Midbrain (tissue), 1 donor: ENCODE data around the gene TOGARAM2.
A peak's percentile ranks its signal among the peaks of the same experiment; 100 is the strongest.

Experiments used
- DNase-seq: peaks from one replicate; lab custom pipeline; 2025; lab: John Stamatoyannopoulos, UW

The TOGARAM2 gene

GRCh38 chr2:29017716-29018435 is 36.8 kb downstream of the TOGARAM2 start:
- no peak for DNase-seq

DNA sequence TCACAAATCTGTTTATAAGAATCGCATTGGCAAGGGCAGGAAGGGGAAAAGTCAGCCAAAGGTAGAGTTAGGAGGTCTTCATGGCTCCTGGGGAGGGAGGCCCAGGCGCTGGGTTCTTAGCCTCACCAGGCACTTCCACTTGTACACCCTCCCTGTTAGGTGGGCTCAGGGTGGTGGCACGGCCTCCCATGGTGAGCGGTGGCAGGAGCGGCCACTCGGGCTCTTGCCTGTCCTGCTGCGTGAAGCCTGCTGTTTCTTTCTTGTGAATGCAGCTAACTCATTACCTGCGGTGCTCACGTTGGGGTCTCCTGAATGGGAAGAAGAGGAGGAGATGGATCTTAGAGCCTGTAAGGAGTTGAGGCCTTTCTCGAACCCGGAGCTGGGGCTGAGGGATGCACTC is 40.8 kb downstream of the TOGARAM2 start:
- DNase-seq, result no peak

DNA sequence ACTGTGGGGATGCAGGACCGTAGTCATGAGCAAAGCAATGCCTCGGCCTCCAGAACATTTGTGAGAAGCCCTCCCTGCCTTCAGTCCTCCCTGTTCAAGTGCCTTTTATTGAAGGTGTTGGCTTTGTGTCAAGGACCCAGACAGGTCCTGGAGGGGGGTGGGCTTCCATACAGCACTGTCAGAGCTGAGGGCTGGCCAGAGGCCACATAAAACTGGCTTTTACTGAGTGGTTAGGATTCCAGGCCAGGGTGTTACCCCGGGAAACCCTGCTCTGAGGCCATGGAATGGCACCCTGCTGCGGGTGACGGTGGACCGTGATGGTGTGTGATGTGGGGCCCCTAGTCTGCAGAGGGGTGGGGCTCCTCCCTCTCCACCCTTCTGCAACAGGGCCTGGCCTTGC is 41.6 kb downstream of the TOGARAM2 start:
- peak; percentile 62 for DNase-seq

DNA sequence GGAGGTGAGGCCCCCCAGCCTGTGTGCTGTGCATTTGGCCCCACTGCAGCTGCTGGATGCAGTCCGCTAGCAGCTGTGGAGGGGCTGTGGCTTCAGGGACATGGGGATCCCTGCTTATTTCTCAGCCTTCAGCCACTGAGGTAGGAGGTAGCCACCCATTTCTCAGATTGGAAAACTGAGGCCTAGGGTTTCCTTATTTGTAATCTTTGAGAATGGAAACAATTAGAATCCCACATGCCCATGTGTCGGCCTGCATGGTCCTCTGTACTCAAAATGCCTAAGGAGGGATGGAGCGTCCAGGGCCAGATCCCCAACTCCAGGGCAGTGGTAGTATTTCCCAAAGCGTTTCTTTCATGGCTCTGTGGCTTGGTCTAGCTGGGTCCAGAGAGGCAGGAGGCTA is 42.1 kb downstream of the TOGARAM2 start:
- no peak for DNase-seq

- DNase-seq, result no peak
Measured at GRCh38 chr2:29024882-29025430, 43.9 kb downstream of the TOGARAM2 start.

DNA sequence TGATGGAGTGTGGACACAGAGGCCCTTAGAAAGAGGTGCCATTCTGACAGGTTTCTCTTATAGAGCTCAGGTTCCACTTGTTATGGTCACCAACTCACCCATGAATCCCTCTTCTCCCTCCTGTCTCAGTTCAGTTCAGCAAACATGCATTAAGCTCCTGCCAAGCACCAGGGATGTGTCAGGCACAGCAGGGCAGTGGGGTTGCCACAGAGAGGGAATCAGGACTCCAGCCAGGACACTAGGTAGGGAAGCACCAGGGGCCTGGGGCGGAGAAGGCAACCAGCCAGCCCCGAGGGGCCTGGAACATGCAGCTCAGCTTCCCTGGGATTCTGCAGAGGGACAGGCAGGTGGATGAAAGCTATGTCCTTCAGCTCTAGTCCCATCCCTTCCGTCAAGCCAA is 44.6 kb downstream of the TOGARAM2 start:
- no peak for DNase-seq

DNA sequence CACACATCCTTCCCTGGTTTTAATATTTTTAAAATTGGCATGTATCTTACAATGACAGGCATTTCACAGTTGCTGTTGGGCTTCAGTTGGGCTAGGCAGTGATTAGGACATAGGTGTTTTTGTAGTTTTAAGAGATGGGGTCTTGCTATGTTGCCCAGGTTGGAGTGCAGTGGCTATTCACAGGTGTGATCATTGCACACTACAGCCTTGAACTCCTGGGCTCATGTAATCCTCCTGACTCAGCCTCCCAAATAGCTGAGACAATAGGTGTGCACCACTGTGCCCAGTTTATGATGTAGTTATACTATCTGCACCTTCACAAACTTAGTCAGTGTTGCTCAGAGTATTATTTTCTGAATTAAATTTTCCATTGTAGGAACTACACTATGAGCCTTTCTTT is 49.9 kb downstream of the TOGARAM2 start:
- no peak for DNase-seq

GRCh38 chr2:29032189-29032588 is 51.1 kb downstream of the TOGARAM2 start:
- no peak for DNase-seq

DNA sequence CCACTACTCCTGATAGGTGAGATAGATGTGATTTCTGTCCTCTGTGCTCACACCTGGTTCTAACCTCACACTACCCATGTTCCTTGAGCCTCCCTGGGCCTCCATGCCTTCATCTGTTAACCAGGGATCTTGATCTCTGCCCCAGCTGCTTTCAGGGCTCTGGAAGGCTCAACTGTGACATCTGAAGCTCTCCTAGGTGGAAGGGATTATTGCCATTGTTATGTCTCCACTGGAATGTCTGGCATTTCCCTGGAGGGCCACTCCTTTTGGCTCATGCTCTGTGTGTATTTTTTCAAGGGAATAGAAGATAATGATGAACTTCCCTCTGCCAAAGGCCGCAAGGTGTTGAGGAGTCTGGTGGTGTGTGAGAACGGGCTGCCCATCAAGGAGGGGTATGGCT is 52.1 kb downstream of the TOGARAM2 start:
- DNase-seq, result no peak

DNA sequence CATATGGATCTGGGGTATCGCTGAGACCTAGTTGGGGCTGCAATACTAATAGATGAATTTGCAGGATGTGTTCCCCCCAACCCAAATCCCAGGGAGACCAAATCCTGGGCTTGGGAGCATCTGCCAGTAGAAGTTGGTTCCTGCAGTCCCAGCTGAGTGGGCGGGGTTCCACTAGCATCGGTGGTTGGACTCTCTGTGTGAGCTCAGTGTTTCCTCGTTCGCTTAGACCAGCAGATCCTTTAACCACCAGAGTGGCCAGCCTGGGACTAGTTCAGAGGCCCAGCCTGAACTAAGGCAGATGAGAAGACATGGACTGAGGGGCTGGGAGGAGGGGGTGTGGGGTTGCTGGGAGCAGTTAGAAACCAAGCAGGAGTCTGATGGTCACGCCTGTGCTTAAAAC is 52.6 kb downstream of the TOGARAM2 start:
- DNase-seq, result no peak

GRCh38 chr2:29035016-29035745 is 54.1 kb downstream of the TOGARAM2 start:
- DNase-seq, result no peak

DNA sequence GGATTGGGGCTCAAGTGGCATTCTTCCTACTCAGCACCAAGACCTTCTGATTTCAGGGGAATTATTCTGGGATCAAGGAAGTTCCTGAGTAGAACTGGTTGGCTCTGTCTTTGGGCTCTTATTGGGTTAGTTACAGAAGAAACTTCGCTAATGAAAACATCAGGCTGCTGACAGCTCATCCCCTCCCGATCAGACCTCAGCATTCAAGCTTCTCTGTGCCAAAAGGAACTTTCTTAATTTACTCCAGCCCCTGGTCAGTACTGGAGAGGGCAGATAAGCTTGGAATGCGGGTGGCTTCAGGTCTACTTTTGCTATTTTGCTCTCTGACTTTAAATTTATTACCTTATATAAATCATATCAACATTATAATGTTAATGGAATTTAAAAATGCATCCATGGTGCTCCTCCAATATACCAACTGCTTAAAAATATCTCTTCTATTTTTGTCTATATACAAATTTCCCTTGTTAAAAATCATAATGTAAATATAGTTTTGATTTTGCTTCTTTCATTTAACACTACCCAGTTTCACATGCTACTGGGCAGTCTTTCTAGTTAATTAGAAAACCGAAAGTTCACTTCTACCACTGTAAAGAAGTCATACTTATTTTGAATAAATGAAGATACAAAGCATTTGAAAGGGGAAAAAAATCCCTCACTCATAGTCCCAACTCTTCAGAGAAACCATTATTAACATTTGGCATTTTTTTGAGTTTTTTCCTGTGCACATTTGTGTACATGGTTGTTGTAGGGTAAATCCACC is 58.8 kb downstream of the TOGARAM2 start:
- DNase-seq, result no peak

DNA sequence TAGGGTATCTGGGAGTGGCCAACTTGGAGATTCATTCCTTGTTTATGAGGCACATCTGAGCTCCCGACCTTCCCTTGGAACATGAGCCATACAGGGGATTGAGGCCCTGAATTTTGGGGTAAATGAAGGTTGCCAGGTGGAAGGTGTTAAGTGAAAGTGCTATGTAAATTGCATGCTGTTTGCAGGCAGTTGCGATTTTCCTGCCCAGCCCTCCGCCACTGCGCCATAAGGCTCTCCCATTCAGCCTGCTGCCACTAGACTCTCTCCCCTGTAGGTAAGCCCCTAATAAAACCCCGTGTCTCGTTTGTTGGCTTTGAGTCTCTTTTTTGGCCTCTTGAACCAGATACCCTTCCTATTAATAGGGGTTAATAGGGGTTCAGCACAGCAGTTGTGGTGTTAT is 59.5 kb downstream of the TOGARAM2 start:
- DNase-seq, result no peak

DNA sequence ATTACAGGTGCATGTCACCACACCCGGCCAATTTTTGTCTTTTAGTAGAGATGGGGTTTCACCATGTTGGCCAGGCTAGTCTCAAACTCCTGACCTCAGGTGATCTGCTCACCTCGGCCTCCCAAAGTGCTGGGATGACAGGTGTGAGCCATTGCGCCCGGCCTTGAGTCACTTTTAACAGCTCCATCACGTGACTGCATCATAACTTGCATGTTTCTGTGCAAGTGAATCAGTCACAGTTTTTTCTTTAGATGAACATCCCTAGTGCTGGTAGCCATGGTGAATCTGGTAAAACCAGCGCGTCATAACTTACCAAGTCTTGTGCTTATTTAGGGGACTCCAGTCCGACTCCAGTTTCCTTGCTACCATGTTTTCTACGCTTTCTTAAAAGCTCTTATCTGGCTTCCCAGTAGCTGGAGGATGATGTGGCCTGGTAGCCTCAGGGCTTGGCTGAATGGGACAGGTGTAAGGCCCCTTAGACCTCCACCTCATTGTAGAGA is 60.1 kb downstream of the TOGARAM2 start:
- no peak for DNase-seq

DNA sequence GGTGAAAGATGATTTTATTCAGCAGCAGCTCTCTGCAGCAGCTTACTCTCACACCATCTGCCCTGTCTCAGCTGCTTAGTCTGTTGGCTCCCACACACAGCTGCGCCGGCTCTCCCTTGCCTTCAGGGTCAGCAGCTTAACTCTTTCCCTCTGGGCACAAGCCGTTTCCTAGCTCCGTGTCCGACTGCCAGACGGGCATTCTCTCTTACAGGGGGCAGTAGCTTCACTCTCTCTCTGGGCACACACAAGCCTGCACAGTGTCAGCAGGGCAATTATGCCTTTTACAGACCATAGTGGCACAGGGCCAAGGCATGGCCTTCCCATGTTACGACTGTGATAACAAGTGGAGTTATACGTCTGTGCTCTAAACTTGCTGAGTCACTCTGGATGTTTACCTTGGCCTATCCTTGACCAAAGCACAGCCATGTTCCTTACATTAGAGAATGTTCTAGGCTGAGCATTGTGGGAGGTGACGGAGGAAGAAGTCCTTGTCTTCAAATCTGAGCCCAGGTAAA is 61.5 kb downstream of the TOGARAM2 start:
- DNase-seq, result no peak

GRCh38 chr2:29044459-29044858 is 63.4 kb downstream of the TOGARAM2 start:
- no peak for DNase-seq

- DNase-seq, result no peak
Measured at GRCh38 chr2:29046321-29046720, 65.2 kb downstream of the TOGARAM2 start.

- DNase-seq, result no peak
Measured at GRCh38 chr2:29047083-29047845, 66.2 kb downstream of the TOGARAM2 start.

DNA sequence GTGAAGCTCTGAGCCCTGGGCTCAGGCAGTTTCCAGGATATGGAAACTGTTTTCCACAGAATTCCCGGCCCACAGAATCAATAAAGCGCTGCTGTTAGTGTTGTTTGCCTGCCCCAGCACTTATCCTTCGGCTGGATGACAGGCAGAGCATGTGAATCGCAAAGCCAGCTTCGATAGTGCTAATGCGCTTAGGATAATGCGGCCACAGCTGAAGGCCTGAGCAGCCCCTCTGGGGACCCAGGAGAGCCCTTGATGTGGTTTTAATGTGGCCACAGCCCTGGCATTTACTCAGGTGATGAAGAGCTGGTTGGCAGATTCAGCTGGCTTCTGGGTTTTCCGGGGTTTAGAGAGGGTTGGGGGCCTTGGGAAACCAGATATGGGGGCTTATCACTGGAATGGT is 69.5 kb downstream of the TOGARAM2 start:
- no peak for DNase-seq

DNA sequence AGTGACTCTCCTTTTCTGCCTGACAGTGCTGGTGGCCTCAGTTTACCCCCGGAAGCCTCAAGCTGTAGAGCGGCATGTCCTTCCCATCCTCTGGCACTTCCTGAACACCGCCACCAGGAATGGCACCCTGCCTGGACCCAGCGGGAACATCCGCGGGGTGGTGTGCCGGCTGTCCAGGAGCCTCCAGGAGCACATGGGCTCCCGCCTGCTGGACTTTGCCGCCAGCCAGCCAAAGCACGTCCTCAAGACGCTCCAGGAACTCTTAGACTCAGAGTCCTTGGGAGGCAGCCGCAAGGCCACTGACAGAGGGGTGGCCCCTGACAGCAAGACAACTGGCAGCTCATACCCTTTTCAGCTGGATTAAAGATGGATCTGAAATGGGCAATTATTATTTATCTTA is 70.6 kb downstream of the TOGARAM2 start:
- DNase-seq, result no peak

- no peak for DNase-seq
Measured at GRCh38 chr2:29052807-29053206, 71.7 kb downstream of the TOGARAM2 start.
